Fibroblast of lung (primary cell): Measurements from ENCODE around the gene UMPS. TPM values are rescaled to one million over a fixed set of nuclear protein-coding genes. Genes with fewer than 3 reads are reported as not detected.

Experiments
- DNase-seq, 2 donors: peaks; one replicate each; pipeline versions ENCODE4 v3.0.0 to v3.0.0-alpha.2; 2010; ENCODE audit warnings: low read depth in 2 of 2
- H2AFZ ChIP-seq: 2 replicates; pipeline ENCODE4 v1.5.1; 2012; ENCODE audit warnings: low read length, control low read depth, inconsistent platforms
- H3K27ac ChIP-seq: 2 replicates; pipeline ENCODE4 v1.5.1; 2011; ENCODE audit warnings: low read length, control low read depth; ENCODE audit not compliant: insufficient read depth
- H3K27me3 ChIP-seq: 2 replicates; pipeline ENCODE4 v1.5.1; 2011; ENCODE audit warnings: mild to moderate bottlenecking, low read length; ENCODE audit not compliant: control insufficient read depth, insufficient read depth
- H3K36me3 ChIP-seq: 2 replicates; pipeline ENCODE4 v1.5.1; 2011; ENCODE audit warnings: low read length; ENCODE audit not compliant: control insufficient read depth, insufficient read depth
- H3K4me1 ChIP-seq: 2 replicates; pipeline ENCODE4 v1.5.1; 2011; ENCODE audit warnings: low read length; ENCODE audit not compliant: control insufficient read depth, insufficient read depth; ENCODE audit errors: extremely low read depth
- H3K4me2 ChIP-seq: 2 replicates; pipeline ENCODE4 v1.5.1; 2011; ENCODE audit warnings: low read length, control low read depth; ENCODE audit not compliant: insufficient read depth; ENCODE audit errors: extremely low read depth
- H3K4me3 ChIP-seq, 4 experiments: fragments of 200-600 bp in 1 of 4; sonication (generic) in 1 of 4; replicated peaks in 1 of 4; 2 replicates each; pipeline ENCODE4 v1.5.1; 2011 to 2016; ENCODE audit warnings: low read length in 4 of 4, low read depth in 3 of 4, mild to moderate bottlenecking in 3 of 4, control low read depth in 2 of 4, inconsistent platforms in 1 of 4, mixed read lengths in 1 of 4; ENCODE audit not compliant: insufficient read depth in 1 of 4; ENCODE audit errors: control extremely low read depth in 1 of 4
- H3K79me2 ChIP-seq: 2 replicates; pipeline ENCODE4 v1.5.1; 2012; ENCODE audit warnings: mild to moderate bottlenecking, low read length, inconsistent platforms; ENCODE audit not compliant: control insufficient read depth, insufficient read depth
- H3K9ac ChIP-seq: 2 replicates; pipeline ENCODE4 v1.5.1; 2011; ENCODE audit warnings: mild to moderate bottlenecking, low read length, control low read depth; ENCODE audit not compliant: insufficient read depth
- H3K9me3 ChIP-seq: 2 replicates; pipeline ENCODE4 v1.5.1; 2012; ENCODE audit warnings: low read depth, low read length; ENCODE audit not compliant: control insufficient read depth, insufficient read depth
- H4K20me1 ChIP-seq: 2 replicates; pipeline ENCODE4 v1.5.1; 2011; ENCODE audit warnings: low read length; ENCODE audit not compliant: control insufficient read depth, insufficient read depth; ENCODE audit errors: extremely low read depth
- EZH2 ChIP-seq: IDR thresholded peaks from 2 replicates; pipeline ENCODE4 v1.5.1; 2012; ENCODE audit warnings: low read length, control low read depth, mild to moderate bottlenecking; ENCODE audit errors: missing control alignments
- polyA plus RNA-seq, 2 donors: library from polyadenylated mRNA; depleted of rRNA in 1 of 2; stranded (reverse) in 1 of 2; unstranded in 1 of 2; fragments of >200 nt; gene quantifications; 2 replicates each; pipeline ENCODE4 v1.2.1, GENCODE V29; 2011 to 2012; ENCODE audit warnings: missing spikeins in 1 of 2
- total RNA-seq: library from RNA; depleted of rRNA; stranded (reverse); fragments of >200 nt; gene quantifications from 2 replicates; pipeline ENCODE4 v1.2.1, GENCODE V29; 2014
- TF ChIP-seq, protein P1 (sequence below), 2 donors: IDR thresholded peaks in 1 of 2; conservative IDR thresholded peaks in 1 of 2; 1 replicate in 1 of 2; 2 replicates in 1 of 2; pipeline ENCODE4 v1.5.1; 2011 to 2012; ENCODE audit warnings: low read length in 2 of 2, control low read depth in 1 of 2, inconsistent platforms in 1 of 2, low read depth in 1 of 2, mild to moderate bottlenecking in 1 of 2

The UMPS gene
- total and polyA plus RNA-seq, 2 donors (not counting 1 experiment from before 2014, with no cell fraction given): 21.6 to 25.0 TPM

DNA sequence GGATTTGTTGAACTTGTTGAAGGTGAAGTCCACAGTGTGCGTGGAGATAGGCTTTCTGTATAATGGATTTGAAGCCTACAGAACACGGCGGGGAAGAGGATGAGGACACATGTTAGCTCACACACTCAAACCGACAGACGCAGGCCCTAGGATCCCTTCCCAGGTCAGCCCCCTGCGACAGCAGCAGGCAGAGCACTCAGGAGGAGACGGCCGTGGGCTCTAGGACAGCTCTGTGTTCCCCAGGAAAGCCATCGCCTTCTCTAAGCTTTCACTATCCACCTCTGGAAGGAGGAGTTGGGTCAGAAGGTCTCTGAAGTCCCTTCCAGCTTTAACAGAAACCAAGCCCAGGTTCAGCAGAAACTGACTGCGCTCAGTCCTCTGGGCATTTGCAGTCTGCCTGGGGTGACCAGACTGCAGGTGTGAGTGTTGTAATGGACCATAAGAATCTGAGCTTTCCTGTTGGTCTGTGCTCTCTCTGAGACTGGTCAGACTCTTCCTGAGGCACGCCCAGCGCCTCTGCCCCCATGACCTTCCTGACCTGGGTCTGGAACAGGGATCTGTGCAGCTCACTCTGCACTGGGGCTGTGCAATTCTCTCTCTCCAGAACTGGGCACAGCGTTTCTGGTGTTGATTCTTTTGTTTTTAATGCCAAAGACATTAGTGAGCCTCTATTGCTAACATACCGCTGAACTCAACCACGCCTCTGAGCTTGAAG lies 33.5 kb downstream of the UMPS start:
- Histone ChIP-seq H3K27ac (no peak overlapping the region), H3K79me2 (no peaks in the 10 kb centered on the region), H3K27me3 (no peaks in the 10 kb centered on the region), H3K4me2 (no peak overlapping the region), H3K4me1 (peaks cover 11% of the 10 kb centered on the region), H3K9me3 (no peaks in the 10 kb centered on the region), H3K9ac (no peak overlapping the region), H4K20me1 (no peaks in the 10 kb centered on the region), H3K36me3 (peaks cover 10% of the 10 kb centered on the region), H2AFZ (no peak overlapping the region), H3K4me3 (no peak overlapping the region)
- DNase-seq: no peak
- TF ChIP-seq EZH2: no peak
- TF ChIP-seq, protein P1, sequence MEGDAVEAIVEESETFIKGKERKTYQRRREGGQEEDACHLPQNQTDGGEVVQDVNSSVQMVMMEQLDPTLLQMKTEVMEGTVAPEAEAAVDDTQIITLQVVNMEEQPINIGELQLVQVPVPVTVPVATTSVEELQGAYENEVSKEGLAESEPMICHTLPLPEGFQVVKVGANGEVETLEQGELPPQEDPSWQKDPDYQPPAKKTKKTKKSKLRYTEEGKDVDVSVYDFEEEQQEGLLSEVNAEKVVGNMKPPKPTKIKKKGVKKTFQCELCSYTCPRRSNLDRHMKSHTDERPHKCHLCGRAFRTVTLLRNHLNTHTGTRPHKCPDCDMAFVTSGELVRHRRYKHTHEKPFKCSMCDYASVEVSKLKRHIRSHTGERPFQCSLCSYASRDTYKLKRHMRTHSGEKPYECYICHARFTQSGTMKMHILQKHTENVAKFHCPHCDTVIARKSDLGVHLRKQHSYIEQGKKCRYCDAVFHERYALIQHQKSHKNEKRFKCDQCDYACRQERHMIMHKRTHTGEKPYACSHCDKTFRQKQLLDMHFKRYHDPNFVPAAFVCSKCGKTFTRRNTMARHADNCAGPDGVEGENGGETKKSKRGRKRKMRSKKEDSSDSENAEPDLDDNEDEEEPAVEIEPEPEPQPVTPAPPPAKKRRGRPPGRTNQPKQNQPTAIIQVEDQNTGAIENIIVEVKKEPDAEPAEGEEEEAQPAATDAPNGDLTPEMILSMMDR (conservative IDR thresholded peaks at IDR 0.05 in 1 of 2, IDR thresholded peaks at IDR 0.05 in 1 of 2; ENCODE audit: low read depth in 1 of 2, low read length in 2 of 2): no peak

DNA sequence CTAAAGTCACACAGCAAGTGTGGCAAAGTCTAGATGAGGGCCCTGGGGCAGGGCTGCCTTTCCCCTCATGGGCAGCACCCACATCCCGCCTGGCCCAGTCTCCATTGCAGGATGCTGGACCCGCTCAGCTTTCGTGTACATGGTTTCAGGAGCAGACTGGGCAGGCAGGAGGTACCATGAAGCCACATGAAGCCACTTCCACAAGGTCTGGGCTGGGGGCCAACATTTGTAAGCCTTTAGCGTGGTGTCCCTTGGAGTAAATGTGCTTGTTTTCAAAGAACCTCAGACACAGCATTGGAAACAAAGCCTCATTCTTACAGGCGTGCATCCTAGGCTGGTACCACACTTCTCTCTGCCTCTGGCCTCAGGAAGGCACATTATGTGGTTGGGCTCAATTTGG lies 34.5 kb downstream of the UMPS start:
- peaks cover 11% of the 10 kb centered on the region for H3K4me1 ChIP-seq

DNA sequence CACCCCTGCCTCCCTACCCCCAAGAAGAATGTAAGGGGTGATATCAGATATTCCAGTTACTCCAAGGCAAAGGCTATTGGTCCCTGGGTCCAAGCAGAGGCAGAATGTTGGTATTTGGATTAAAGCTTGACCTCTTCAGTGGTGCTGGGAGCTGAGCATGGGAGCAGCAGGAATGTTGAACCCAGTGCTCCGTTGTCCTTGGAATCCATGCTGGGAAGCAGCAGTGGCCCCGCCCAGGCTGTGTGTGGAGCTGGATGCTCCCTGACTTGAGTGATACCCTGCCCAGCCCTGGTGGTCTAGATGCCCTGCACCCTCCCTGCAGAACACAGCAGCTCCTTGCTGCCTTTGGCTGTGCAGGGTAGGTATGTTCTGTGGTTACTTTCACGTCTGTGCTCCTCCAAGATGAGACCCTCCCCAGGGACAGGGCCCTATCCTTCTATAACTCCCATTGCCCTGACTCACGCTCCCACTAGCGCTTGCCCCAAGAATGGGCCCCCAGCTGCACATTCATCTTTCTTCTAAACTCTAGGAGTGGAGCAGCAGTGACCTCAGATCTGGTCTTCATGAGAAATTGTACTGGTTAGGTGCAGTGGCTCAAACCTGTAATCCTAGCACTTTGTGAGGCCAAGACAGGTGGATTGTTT lies 35.1 kb downstream of the UMPS start:
- Histone ChIP-seq H3K36me3 (peaks cover 12% of the 10 kb centered on the region), H3K9ac (no peak overlapping the region), H3K79me2 (no peaks in the 10 kb centered on the region), H3K4me2 (no peak overlapping the region), H3K27me3 (no peaks in the 10 kb centered on the region), H3K9me3 (no peaks in the 10 kb centered on the region), H4K20me1 (no peaks in the 10 kb centered on the region), H3K4me1 (peaks cover 10% of the 10 kb centered on the region), H2AFZ (no peak overlapping the region), H3K27ac (no peak overlapping the region), H3K4me3 (no peak overlapping the region)
- no peak for DNase-seq
- no peak for TF ChIP-seq EZH2
- TF ChIP-seq, protein P1 (conservative IDR thresholded peaks at IDR 0.05 in 1 of 2, IDR thresholded peaks at IDR 0.05 in 1 of 2; ENCODE audit: low read depth in 1 of 2, low read length in 2 of 2): no peak

More for the DNA sequence above, 34.5 kb downstream of the UMPS start:
- no peak overlapping the region for H3K9ac ChIP-seq
- H4K20me1 ChIP-seq: no peaks in the 10 kb centered on the region
- peaks cover 12% of the 10 kb centered on the region for H3K36me3 ChIP-seq
- H3K4me3 ChIP-seq: no peak overlapping the region
- no peak overlapping the region for H3K27ac ChIP-seq
- H3K27me3 ChIP-seq: no peaks in the 10 kb centered on the region
- no peak for DNase-seq
- TF ChIP-seq, protein P1 (conservative IDR thresholded peaks at IDR 0.05 in 1 of 2, IDR thresholded peaks at IDR 0.05 in 1 of 2; ENCODE audit: low read depth in 1 of 2, low read length in 2 of 2): no peak
- no peak for TF ChIP-seq EZH2
- no peaks in the 10 kb centered on the region for H3K9me3 ChIP-seq
- H3K4me2 ChIP-seq: no peak overlapping the region
- no peaks in the 10 kb centered on the region for H3K79me2 ChIP-seq
- H2AFZ ChIP-seq: no peak overlapping the region
